GM19372 (cell line): ENCODE data around the gene PRR5L.

ENCODE experiments used
- ATAC-seq: cut with Tn5 transposase; IDR thresholded peaks from one replicate; pipeline ENCODE4 v1.9.1; 2021; ENCODE audit warnings: mild to moderate bottlenecking, low read depth, moderate library complexity; ENCODE audit not compliant: unreplicated experiment

PRR5L gene

GRCh38 chr11:36295926-36296325, at the start of gene PRR5L:
Gene PRR5L (plus strand): TSS chr11:36296288. CDS start chr11:36401122, 104,834 bp downstream.
- no peak for ATAC-seq

GRCh38 chr11:36247493-36247892, 48.6 kb upstream of the PRR5L start:
- ATAC-seq, result no peak

- no peak for ATAC-seq
These were observed 47.7 kb upstream of the PRR5L start for GRCh38 chr11:36248436-36248835.

GRCh38 chr11:36249246-36249645, 46.8 kb upstream of the PRR5L start:
- no peak for ATAC-seq

- ATAC-seq, result no peak
These were observed 44.3 kb upstream of the PRR5L start for GRCh38 chr11:36251823-36252222.

GRCh38 chr11:36253238-36253637, 42.9 kb upstream of the PRR5L start:
- ATAC-seq, result no peak

- ATAC-seq, result no peak
These were observed 41.4 kb upstream of the PRR5L start for GRCh38 chr11:36254713-36255112.

- ATAC-seq, result no peak
These were observed 38.7 kb upstream of the PRR5L start for GRCh38 chr11:36257351-36257750.

GRCh38 chr11:36258730-36259360, 37.2 kb upstream of the PRR5L start:
- ATAC-seq, result no peak

GRCh38 chr11:36261094-36261493, 35.0 kb upstream of the PRR5L start:
- no peak for ATAC-seq

- ATAC-seq, result no peak
These were observed 31.8 kb upstream of the PRR5L start for GRCh38 chr11:36264011-36264972.

GRCh38 chr11:36264973-36265344, 31.1 kb upstream of the PRR5L start:
- ATAC-seq, result no peak

GRCh38 chr11:36265793-36266628, 30.1 kb upstream of the PRR5L start:
- ATAC-seq, result peak; percentile 63

GRCh38 chr11:36266767-36267166, 29.3 kb upstream of the PRR5L start:
- no peak for ATAC-seq

- no peak for ATAC-seq
These were observed 27.6 kb upstream of the PRR5L start for GRCh38 chr11:36268337-36268985.

GRCh38 chr11:36270701-36271100, 25.4 kb upstream of the PRR5L start:
- no peak for ATAC-seq

- no peak for ATAC-seq
These were observed 24.2 kb upstream of the PRR5L start for GRCh38 chr11:36271794-36272407.

GRCh38 chr11:36273110-36273509, 23.0 kb upstream of the PRR5L start:
- no peak for ATAC-seq

GRCh38 chr11:36274414-36274813, 21.7 kb upstream of the PRR5L start:
- no peak for ATAC-seq
